ENCODE data around the gene CYP1A2.
"Not testable (repeated sequence)": the region's sequence is repeated elsewhere in the genome, so short reads cannot be mapped to it uniquely, and the experiment has no call there.

CYP1A2 gene

GRCh38 chr15:74738239-74738638 lies 10.4 kb upstream of the CYP1A2 start:
- H3K4me3 ChIP-seq (ENCODE audit: low read depth, low read length); H3K9ac ChIP-seq (ENCODE audit: low read length); H3K4me1 ChIP-seq (ENCODE audit: control insufficient read depth, insufficient read depth, low read length); H3K27ac ChIP-seq (ENCODE audit: low read depth, low read length); H3K9me3 ChIP-seq (ENCODE audit: control insufficient read depth, insufficient read depth, low read depth, low read length); H3K36me3 ChIP-seq (ENCODE audit: control insufficient read depth, insufficient read depth, low read length): not testable (repeated sequence)
- H3K27me3 ChIP-seq (ENCODE audit: control insufficient read depth, insufficient read depth, low read length), result peaks cover 24% of the 10 kb centered on the region

GRCh38 chr15:74742422-74742821 lies 6.2 kb upstream of the CYP1A2 start:
- Histone ChIP-seq H3K9ac (ENCODE audit: low read length) (no peak overlapping the region), H3K9me3 (ENCODE audit: control insufficient read depth, insufficient read depth, low read depth, low read length) (peaks cover 7% of the 10 kb centered on the region), H3K36me3 (ENCODE audit: control insufficient read depth, insufficient read depth, low read length) (no peaks in the 10 kb centered on the region), H3K27ac (ENCODE audit: low read depth, low read length) (no peak overlapping the region), H3K27me3 (ENCODE audit: control insufficient read depth, insufficient read depth, low read length) (peaks cover 5% of the 10 kb centered on the region; the same call in 1 of the 2 replicates), H3K4me1 (ENCODE audit: control insufficient read depth, insufficient read depth, low read length) (no peaks in the 10 kb centered on the region), H3K4me3 (ENCODE audit: low read depth, low read length) (no peak overlapping the region)

GRCh38 chr15:74746389-74746788 lies 2.3 kb upstream of the CYP1A2 start:
- H3K27ac ChIP-seq (ENCODE audit: low read depth, low read length), result no peak overlapping the region
- H3K9me3 ChIP-seq (ENCODE audit: control insufficient read depth, insufficient read depth, low read depth, low read length), result peaks cover 7% of the 10 kb centered on the region
- no peaks in the 10 kb centered on the region; the same call in 1 of the 2 replicates for H3K4me1 ChIP-seq (ENCODE audit: control insufficient read depth, insufficient read depth, low read length)
- no peak overlapping the region for H3K4me3 ChIP-seq (ENCODE audit: low read depth, low read length)
- no peak overlapping the region for H3K9ac ChIP-seq (ENCODE audit: low read length)
- peaks cover 8% of the 10 kb centered on the region; the same call in 1 of the 2 replicates for H3K27me3 ChIP-seq (ENCODE audit: control insufficient read depth, insufficient read depth, low read length)
- no peaks in the 10 kb centered on the region for H3K36me3 ChIP-seq (ENCODE audit: control insufficient read depth, insufficient read depth, low read length)

- Histone ChIP-seq H3K27ac (ENCODE audit: low read depth, low read length) (no peak overlapping the region), H3K27me3 (ENCODE audit: control insufficient read depth, insufficient read depth, low read length) (peaks cover 8% of the 10 kb centered on the region; the same call in 1 of the 2 replicates), H3K9ac (ENCODE audit: low read length) (no peak overlapping the region), H3K9me3 (ENCODE audit: control insufficient read depth, insufficient read depth, low read depth, low read length) (no peaks in the 10 kb centered on the region), H3K36me3 (ENCODE audit: control insufficient read depth, insufficient read depth, low read length) (no peaks in the 10 kb centered on the region), H3K4me3 (ENCODE audit: low read depth, low read length) (no peak overlapping the region), H3K4me1 (ENCODE audit: control insufficient read depth, insufficient read depth, low read length) (no peaks in the 10 kb centered on the region; the same call in 1 of the 2 replicates)
Measured at GRCh38 chr15:74749832-74750231, 1.2 kb downstream of the CYP1A2 start.

DNA sequence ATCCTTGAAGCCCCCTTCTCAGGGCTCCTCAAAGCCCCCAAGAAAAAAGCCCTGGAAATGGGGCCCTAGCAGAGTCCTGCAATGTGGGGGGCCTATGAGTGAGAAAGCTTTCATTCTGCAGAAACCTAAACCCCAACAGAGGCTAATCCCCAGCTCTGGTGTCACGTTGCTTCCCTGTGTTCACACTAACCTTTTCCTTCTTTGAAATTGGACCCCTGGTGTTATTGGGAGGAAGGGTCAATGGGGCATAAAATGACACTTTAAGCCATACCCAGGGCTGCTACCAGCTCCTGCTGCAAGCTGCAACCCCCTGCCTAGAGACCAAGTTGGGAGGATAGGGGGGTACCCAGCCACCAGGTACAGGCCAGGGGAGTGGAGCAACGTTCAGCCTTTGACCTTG lies 2.1 kb downstream of the CYP1A2 start:
- no peaks in the 10 kb centered on the region; the same call in 1 of the 2 replicates for H3K4me1 ChIP-seq (ENCODE audit: control insufficient read depth, insufficient read depth, low read length)
- peaks cover 8% of the 10 kb centered on the region; the same call in 1 of the 2 replicates for H3K27me3 ChIP-seq (ENCODE audit: control insufficient read depth, insufficient read depth, low read length)
- H3K27ac ChIP-seq (ENCODE audit: low read depth, low read length), result no peak overlapping the region
- H3K9me3 ChIP-seq (ENCODE audit: control insufficient read depth, insufficient read depth, low read depth, low read length), result no peaks in the 10 kb centered on the region
- no peak overlapping the region for H3K4me3 ChIP-seq (ENCODE audit: low read depth, low read length)
- no peak overlapping the region for H3K9ac ChIP-seq (ENCODE audit: low read length)
- no peaks in the 10 kb centered on the region for H3K36me3 ChIP-seq (ENCODE audit: control insufficient read depth, insufficient read depth, low read length)

- Histone ChIP-seq H3K36me3 (ENCODE audit: control insufficient read depth, insufficient read depth, low read length) (no peaks in the 10 kb centered on the region), H3K27ac (ENCODE audit: low read depth, low read length) (no peak overlapping the region), H3K4me3 (ENCODE audit: low read depth, low read length) (no peak overlapping the region), H3K9me3 (ENCODE audit: control insufficient read depth, insufficient read depth, low read depth, low read length) (no peaks in the 10 kb centered on the region), H3K9ac (ENCODE audit: low read length) (no peak overlapping the region), H3K27me3 (ENCODE audit: control insufficient read depth, insufficient read depth, low read length) (peaks cover 4% of the 10 kb centered on the region; the same call in 1 of the 2 replicates), H3K4me1 (ENCODE audit: control insufficient read depth, insufficient read depth, low read length) (no peaks in the 10 kb centered on the region; the same call in 1 of the 2 replicates)
Measured at GRCh38 chr15:74752011-74752410, 3.4 kb downstream of the CYP1A2 start.

- peaks cover 4% of the 10 kb centered on the region; the same call in 1 of the 2 replicates for H3K27me3 ChIP-seq (ENCODE audit: control insufficient read depth, insufficient read depth, low read length)
- H3K4me1 ChIP-seq (ENCODE audit: control insufficient read depth, insufficient read depth, low read length), result no peaks in the 10 kb centered on the region; the same call in 1 of the 2 replicates
- H3K27ac ChIP-seq (ENCODE audit: low read depth, low read length), result no peak overlapping the region
- H3K36me3 ChIP-seq (ENCODE audit: control insufficient read depth, insufficient read depth, low read length), result no peaks in the 10 kb centered on the region
- H3K9ac ChIP-seq (ENCODE audit: low read length), result no peak overlapping the region
- no peak overlapping the region for H3K4me3 ChIP-seq (ENCODE audit: low read depth, low read length)
- no peaks in the 10 kb centered on the region for H3K9me3 ChIP-seq (ENCODE audit: control insufficient read depth, insufficient read depth, low read depth, low read length)
Measured at GRCh38 chr15:74752531-74752930, 3.9 kb downstream of the CYP1A2 start.

DNA sequence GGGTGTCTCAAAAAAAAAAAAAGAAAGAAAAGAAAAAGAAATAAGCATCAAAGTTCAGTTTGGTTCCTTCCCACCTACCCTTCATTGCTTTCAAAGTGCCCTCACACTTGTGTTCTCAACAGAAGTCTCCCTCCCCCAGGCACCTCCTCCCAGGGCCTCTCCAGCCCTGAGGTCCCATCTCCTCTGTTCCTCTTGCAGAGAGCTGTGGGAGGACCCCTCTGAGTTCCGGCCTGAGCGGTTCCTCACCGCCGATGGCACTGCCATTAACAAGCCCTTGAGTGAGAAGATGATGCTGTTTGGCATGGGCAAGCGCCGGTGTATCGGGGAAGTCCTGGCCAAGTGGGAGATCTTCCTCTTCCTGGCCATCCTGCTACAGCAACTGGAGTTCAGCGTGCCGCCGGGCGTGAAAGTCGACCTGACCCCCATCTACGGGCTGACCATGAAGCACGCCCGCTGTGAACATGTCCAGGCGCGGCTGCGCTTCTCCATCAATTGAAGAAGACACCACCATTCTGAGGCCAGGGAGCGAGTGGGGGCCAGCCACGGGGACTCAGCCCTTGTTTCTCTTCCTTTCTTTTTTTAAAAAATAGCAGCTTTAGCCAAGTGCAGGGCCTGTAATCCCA lies 6.1 kb downstream of the CYP1A2 start:
- no peaks in the 10 kb centered on the region; the same call in 1 of the 2 replicates for H3K4me1 ChIP-seq (ENCODE audit: control insufficient read depth, insufficient read depth, low read length)
- H3K9me3 ChIP-seq (ENCODE audit: control insufficient read depth, insufficient read depth, low read depth, low read length), result no peaks in the 10 kb centered on the region
- no peak overlapping the region for H3K27ac ChIP-seq (ENCODE audit: low read depth, low read length)
- H3K4me3 ChIP-seq (ENCODE audit: low read depth, low read length), result no peak overlapping the region
- no peaks in the 10 kb centered on the region for H3K36me3 ChIP-seq (ENCODE audit: control insufficient read depth, insufficient read depth, low read length)
- no peak overlapping the region for H3K9ac ChIP-seq (ENCODE audit: low read length)
- no peaks in the 10 kb centered on the region; the same call in 1 of the 2 replicates for H3K27me3 ChIP-seq (ENCODE audit: control insufficient read depth, insufficient read depth, low read length)

GRCh38 chr15:74758736-74759135 lies 10.1 kb downstream of the CYP1A2 start:
- Histone ChIP-seq H3K27me3 (ENCODE audit: control insufficient read depth, insufficient read depth, low read length) (no peaks in the 10 kb centered on the region), H3K9ac (ENCODE audit: low read length) (no peak overlapping the region), H3K4me1 (ENCODE audit: control insufficient read depth, insufficient read depth, low read length) (peaks cover 14% of the 10 kb centered on the region; the same call in 1 of the 2 replicates), H3K27ac (ENCODE audit: low read depth, low read length) (no peak overlapping the region), H3K36me3 (ENCODE audit: control insufficient read depth, insufficient read depth, low read length) (no peaks in the 10 kb centered on the region), H3K9me3 (ENCODE audit: control insufficient read depth, insufficient read depth, low read depth, low read length) (no peaks in the 10 kb centered on the region), H3K4me3 (ENCODE audit: low read depth, low read length) (no peak overlapping the region)

GRCh38 chr15:74762791-74763150 lies 14.1 kb downstream of the CYP1A2 start:
- Histone ChIP-seq H3K27me3 (ENCODE audit: control insufficient read depth, insufficient read depth, low read length) (no peaks in the 10 kb centered on the region), H3K9ac (ENCODE audit: low read length) (peak overlapping the region; percentile 3), H3K27ac (ENCODE audit: low read depth, low read length) (no peak overlapping the region), H3K9me3 (ENCODE audit: control insufficient read depth, insufficient read depth, low read depth, low read length) (no peaks in the 10 kb centered on the region), H3K4me1 (ENCODE audit: control insufficient read depth, insufficient read depth, low read length) (peaks cover 14% of the 10 kb centered on the region; the same call in 1 of the 2 replicates), H3K36me3 (ENCODE audit: control insufficient read depth, insufficient read depth, low read length) (no peaks in the 10 kb centered on the region), H3K4me3 (ENCODE audit: low read depth, low read length) (no peak overlapping the region)

GRCh38 chr15:74763416-74763815 lies 14.8 kb downstream of the CYP1A2 start:
- Histone ChIP-seq H3K4me1 (ENCODE audit: control insufficient read depth, insufficient read depth, low read length) (peaks cover 14% of the 10 kb centered on the region; the same call in 1 of the 2 replicates), H3K9ac (ENCODE audit: low read length) (no peak overlapping the region), H3K9me3 (ENCODE audit: control insufficient read depth, insufficient read depth, low read depth, low read length) (no peaks in the 10 kb centered on the region), H3K4me3 (ENCODE audit: low read depth, low read length) (no peak overlapping the region), H3K36me3 (ENCODE audit: control insufficient read depth, insufficient read depth, low read length) (no peaks in the 10 kb centered on the region), H3K27me3 (ENCODE audit: control insufficient read depth, insufficient read depth, low read length) (no peaks in the 10 kb centered on the region), H3K27ac (ENCODE audit: low read depth, low read length) (no peak overlapping the region)
